BLaER1 treated with 17β-estradiol and CSF1 and Interleukin-3, amounts not matched to agents 10 nM and 100 nM (cell line): ENCODE measurements around the gene TCHP.

Experiments used
- H3K27ac ChIP-seq, 11 experiments: shearing (Covaris generic); formaldehyde crosslinking; 2 replicates each; pipeline ENCODE4 v1.8.1; 2022
- H3K27me3 ChIP-seq, 11 experiments: shearing (Covaris generic); formaldehyde crosslinking; 2 replicates each; pipeline ENCODE4 v1.8.1; 2022
- H3K36me3 ChIP-seq, 11 experiments: shearing (Covaris generic); formaldehyde crosslinking; 2 replicates each; pipeline ENCODE4 v1.8.1; 2022
- H3K4me1 ChIP-seq, 10 experiments: shearing (Covaris generic); formaldehyde crosslinking; 2 replicates each; pipeline ENCODE4 v1.8.1; 2022
- H3K4me2 ChIP-seq, 11 experiments: shearing (Covaris generic); formaldehyde crosslinking; 2 replicates each; pipeline ENCODE4 v1.8.1; 2022
- H3K4me3 ChIP-seq, 10 experiments: shearing (Covaris generic); formaldehyde crosslinking; 2 replicates each; pipeline ENCODE4 v1.8.1; 2022
- H3K9ac ChIP-seq, 11 experiments: shearing (Covaris generic); formaldehyde crosslinking; 2 replicates each; pipeline ENCODE4 v1.8.1; 2022
- H3K9me3 ChIP-seq, 11 experiments: shearing (Covaris generic); formaldehyde crosslinking; replicated peaks in 1 of 11; 2 replicates each; pipeline ENCODE4 v1.8.1; 2022
- H4K20me1 ChIP-seq, 11 experiments: shearing (Covaris generic); formaldehyde crosslinking; 2 replicates each; pipeline ENCODE4 v1.8.1; 2022
- Cebpa-rat ChIP-seq, 11 experiments: shearing (Covaris generic); IDR thresholded peaks; 2 replicates each; pipeline ENCODE4 v1.8.1; 2022

The TCHP gene

GRCh38 chr12:109951136-109951535 is 51.1 kb downstream of the TCHP start:
- Histone ChIP-seq H3K9ac (no peak overlapping the region), H3K4me2 (no peak overlapping the region), H3K9me3 (no peaks in the 10 kb centered on the region), H3K27me3 (no peaks in the 10 kb centered on the region), H3K4me3 (no peak overlapping the region), H3K4me1 (peaks cover 22 to 63% (median 42%) of the 10 kb centered on the region in 10 experiments), H3K36me3 (peaks cover 88 to 98% (median 94%) of the 10 kb centered on the region in 11 experiments), H4K20me1 (peaks cover 0 to 78% (median 13%) of the 10 kb centered on the region in 11 experiments; a peak in 11 of 22 replicates), H3K27ac (no peak overlapping the region)
- no peak for TF ChIP-seq Cebpa-rat (IDR thresholded peaks at IDR 0.05)

- Histone ChIP-seq H3K4me3 (no peak overlapping the region), H3K27me3 (no peaks in the 10 kb centered on the region), H3K4me1 (peaks cover 16 to 57% (median 36%) of the 10 kb centered on the region in 10 experiments), H3K9me3 (no peaks in the 10 kb centered on the region), H3K27ac (no peak overlapping the region; a peak in 1 of 22 replicates), H3K9ac (no peak overlapping the region), H4K20me1 (peaks cover 0 to 72% (median 13%) of the 10 kb centered on the region in 11 experiments; a peak in 11 of 22 replicates), H3K36me3 (peaks cover 93 to 99% (median 97%) of the 10 kb centered on the region in 11 experiments), H3K4me2 (peak overlapping the region in 1 of 11 experiments; percentile 56; a peak in 1 of 22 replicates)
- TF ChIP-seq Cebpa-rat (IDR thresholded peaks at IDR 0.05) = no peak
These were observed 51.7 kb downstream of the TCHP start for GRCh38 chr12:109951751-109952150.

GRCh38 chr12:109952160-109952858 is 52.2 kb downstream of the TCHP start:
- Histone ChIP-seq H3K27ac (peak overlapping the region in 3 of 11 experiments; percentile 6 to 43 (median 37); a peak in 4 of 22 replicates), H3K27me3 (no peaks in the 10 kb centered on the region), H3K4me2 (peak overlapping the region in 7 of 11 experiments; percentile 3 to 57 (median 48); a peak in 11 of 22 replicates), H3K9me3 (no peaks in the 10 kb centered on the region), H3K4me1 (peaks cover 11 to 51% (median 30%) of the 10 kb centered on the region in 10 experiments), H3K9ac (peak overlapping the region in 6 of 11 experiments; percentile 2 to 47 (median 16); a peak in 5 of 22 replicates), H3K4me3 (no peak overlapping the region), H4K20me1 (peaks cover 0 to 66% (median 13%) of the 10 kb centered on the region in 11 experiments; a peak in 11 of 22 replicates), H3K36me3 (peaks cover 93 to 99% (median 97%) of the 10 kb centered on the region in 11 experiments)
- TF ChIP-seq Cebpa-rat (IDR thresholded peaks at IDR 0.05) = no peak

DNA sequence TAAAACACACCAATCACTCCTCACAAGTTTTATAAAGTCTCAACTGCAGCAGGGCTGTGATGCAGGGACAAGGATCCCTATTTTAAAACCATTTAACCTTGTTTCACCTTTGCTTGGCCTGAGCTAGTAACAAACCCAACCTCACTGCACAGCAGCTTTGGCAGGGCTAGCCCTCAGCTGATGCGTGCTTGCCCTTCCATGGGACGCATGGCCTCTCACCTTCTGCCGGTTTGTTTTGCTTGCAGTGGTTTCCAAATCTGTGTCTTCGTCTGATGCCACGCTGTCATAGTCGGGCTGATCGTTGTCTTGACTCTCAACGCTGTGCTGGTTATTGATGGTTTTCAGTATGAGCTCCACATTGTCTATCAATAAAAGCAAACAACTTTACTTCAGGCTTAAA is 52.8 kb downstream of the TCHP start:
- H4K20me1 ChIP-seq = peaks cover 0 to 63% (median 13%) of the 10 kb centered on the region in 11 experiments; a peak in 11 of 22 replicates
- H3K27me3 ChIP-seq = no peaks in the 10 kb centered on the region
- peaks cover 96 to 100% (median 100%) of the 10 kb centered on the region in 11 experiments for H3K36me3 ChIP-seq
- H3K4me2 ChIP-seq = peak overlapping the region in 6 of 11 experiments; percentile 3 to 57 (median 50); a peak in 10 of 22 replicates
- H3K4me1 ChIP-seq = peaks cover 5 to 45% (median 25%) of the 10 kb centered on the region in 10 experiments
- no peaks in the 10 kb centered on the region for H3K9me3 ChIP-seq
- no peak for TF ChIP-seq Cebpa-rat (IDR thresholded peaks at IDR 0.05)
- H3K4me3 ChIP-seq = no peak overlapping the region
- H3K27ac ChIP-seq = peak overlapping the region in 3 of 11 experiments; percentile 6 to 43 (median 37); a peak in 6 of 22 replicates
- peak overlapping the region in 5 of 11 experiments; percentile 2 to 47 (median 22); a peak in 4 of 22 replicates for H3K9ac ChIP-seq

DNA sequence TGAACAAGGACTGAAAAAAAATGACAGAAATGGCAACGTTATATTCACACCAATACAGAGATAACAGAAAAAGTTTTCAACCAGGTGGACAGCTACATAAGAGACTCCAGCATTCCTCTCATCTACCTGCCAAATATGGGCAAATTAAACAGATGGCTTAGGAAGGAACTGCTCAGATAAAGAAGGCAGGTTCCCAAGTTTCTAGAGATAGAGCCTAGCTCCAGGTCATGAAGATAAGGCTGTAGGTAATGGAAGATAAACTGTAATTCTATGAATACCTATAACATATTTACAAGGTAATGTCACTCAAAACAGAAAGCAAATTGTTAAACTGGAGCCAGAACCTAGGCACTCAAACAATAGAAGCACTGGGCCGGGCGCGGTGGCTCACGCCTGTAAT is 53.6 kb downstream of the TCHP start:
- no peak overlapping the region for H3K4me3 ChIP-seq
- no peak overlapping the region for H3K27ac ChIP-seq
- H3K4me2 ChIP-seq = 0 out of 22 replicates have a peak overlapping the region, but pooled peaks of 2 of the 11 experiments have one; percentile 48 to 57
- peaks cover 0 to 38% (median 17%) of the 10 kb centered on the region in 10 experiments; a peak in 14 of 20 replicates for H3K4me1 ChIP-seq
- H4K20me1 ChIP-seq = peaks cover 0 to 55% (median 13%) of the 10 kb centered on the region in 11 experiments; a peak in 11 of 22 replicates
- peaks cover 97 to 100% (median 100%) of the 10 kb centered on the region in 11 experiments for H3K36me3 ChIP-seq
- no peaks in the 10 kb centered on the region for H3K9me3 ChIP-seq
- H3K9ac ChIP-seq = no peak overlapping the region
- H3K27me3 ChIP-seq = no peaks in the 10 kb centered on the region
- no peak for TF ChIP-seq Cebpa-rat (IDR thresholded peaks at IDR 0.05)

- no peak for TF ChIP-seq Cebpa-rat (IDR thresholded peaks at IDR 0.05)
- Histone ChIP-seq H3K4me2 (no peak overlapping the region), H4K20me1 (peaks cover 3 to 41% (median 18%) of the 10 kb centered on the region in 11 experiments; a peak in 16 of 22 replicates), H3K9me3 (no peaks in the 10 kb centered on the region), H3K27ac (no peak overlapping the region), H3K36me3 (peaks cover 97 to 100% (median 100%) of the 10 kb centered on the region in 11 experiments), H3K4me3 (no peak overlapping the region), H3K4me1 (peaks cover 0 to 6% (median under 1%) of the 10 kb centered on the region in 10 experiments; a peak in 9 of 20 replicates), H3K9ac (no peak overlapping the region), H3K27me3 (no peaks in the 10 kb centered on the region)
These were observed 58.3 kb downstream of the TCHP start for GRCh38 chr12:109958374-109958773.

- TF ChIP-seq Cebpa-rat (IDR thresholded peaks at IDR 0.05) = no peak
- peaks cover 97 to 100% (median 99%) of the 10 kb centered on the region in 11 experiments for H3K36me3 ChIP-seq
- no peak overlapping the region for H3K4me3 ChIP-seq
- H3K27ac ChIP-seq = no peak overlapping the region
- H3K9ac ChIP-seq = no peak overlapping the region
- H3K4me2 ChIP-seq = no peak overlapping the region
- peaks cover 3 to 42% (median 17%) of the 10 kb centered on the region in 11 experiments; a peak in 15 of 22 replicates for H4K20me1 ChIP-seq
- no peaks in the 10 kb centered on the region for H3K27me3 ChIP-seq
- H3K9me3 ChIP-seq = no peaks in the 10 kb centered on the region
- no peaks in the 10 kb centered on the region for H3K4me1 ChIP-seq
These were observed 59.5 kb downstream of the TCHP start for GRCh38 chr12:109959411-109960093.

DNA sequence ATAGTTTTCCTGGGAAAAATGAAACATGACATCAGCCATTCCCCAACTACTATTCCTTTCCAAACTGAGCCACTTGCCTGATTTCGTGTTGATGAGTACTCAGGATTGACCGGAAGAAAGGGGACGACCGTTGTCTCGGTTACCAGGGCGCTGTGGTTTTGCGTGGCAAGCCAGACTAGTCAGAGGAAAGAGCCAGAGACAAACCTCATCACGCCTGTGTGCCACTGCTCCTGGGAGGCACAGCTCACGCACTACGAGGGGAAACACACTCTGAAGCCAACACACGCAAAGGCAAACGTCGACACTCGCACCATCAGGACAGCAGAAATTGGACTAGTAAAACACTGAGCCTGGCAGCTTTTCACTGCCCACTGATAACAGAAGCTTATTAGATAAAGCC is 61.1 kb downstream of the TCHP start:
- no peak overlapping the region for H3K9ac ChIP-seq
- no peaks in the 10 kb centered on the region for H3K4me1 ChIP-seq
- H3K27me3 ChIP-seq = no peaks in the 10 kb centered on the region
- H3K27ac ChIP-seq = no peak overlapping the region
- no peak overlapping the region for H3K4me2 ChIP-seq
- peaks cover 96 to 100% (median 98%) of the 10 kb centered on the region in 11 experiments for H3K36me3 ChIP-seq
- no peak overlapping the region for H3K4me3 ChIP-seq
- peaks cover 3 to 52% (median 26%) of the 10 kb centered on the region in 11 experiments; a peak in 15 of 22 replicates for H4K20me1 ChIP-seq
- no peak for TF ChIP-seq Cebpa-rat (IDR thresholded peaks at IDR 0.05)
- no peaks in the 10 kb centered on the region for H3K9me3 ChIP-seq

DNA sequence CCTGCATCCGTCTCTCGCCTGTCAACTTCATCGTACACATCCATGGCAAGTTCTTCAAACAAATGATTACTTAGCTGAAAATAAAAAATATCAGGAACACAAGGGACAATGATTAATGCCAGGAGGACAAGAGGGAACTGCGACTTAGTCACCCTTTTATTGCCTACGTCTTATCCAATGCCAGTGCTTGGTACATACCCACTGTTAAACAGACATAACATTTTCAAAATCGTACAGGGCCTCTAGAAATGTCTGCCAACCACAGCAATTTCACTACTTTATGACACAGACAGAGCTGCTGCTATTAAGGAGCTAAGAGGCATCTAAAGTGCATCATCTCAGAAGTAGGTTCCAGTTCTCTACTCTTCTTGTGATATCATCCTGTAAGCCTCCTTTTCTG is 61.5 kb downstream of the TCHP start:
- no peaks in the 10 kb centered on the region for H3K27me3 ChIP-seq
- H3K4me2 ChIP-seq = no peak overlapping the region
- no peaks in the 10 kb centered on the region for H3K9me3 ChIP-seq
- no peak for TF ChIP-seq Cebpa-rat (IDR thresholded peaks at IDR 0.05)
- no peak overlapping the region for H3K27ac ChIP-seq
- H3K9ac ChIP-seq = no peak overlapping the region
- peaks cover 96 to 100% (median 98%) of the 10 kb centered on the region in 11 experiments for H3K36me3 ChIP-seq
- no peaks in the 10 kb centered on the region for H3K4me1 ChIP-seq
- H3K4me3 ChIP-seq = no peak overlapping the region
- peaks cover 3 to 56% (median 26%) of the 10 kb centered on the region in 11 experiments; a peak in 15 of 22 replicates for H4K20me1 ChIP-seq
